HAP-1 (cell line): ENCODE data around the gene FRG1.
"Not testable (repeated sequence)": the region's sequence is repeated elsewhere in the genome, so short reads cannot be mapped to it uniquely, and the experiment has no call there.

Source experiments
- DNase-seq, 2 experiments: peaks; one replicate each; pipeline ENCODE4 v3.0.0-alpha.2; 2016 to 2020; ENCODE audit warnings: low spot score in 2 of 2
- H3K27me3 ChIP-seq: fragments of 250-450 bp; sonication (Bioruptor Pico); 2 replicates; pipeline ENCODE4 v1.5.1; 2020; ENCODE audit warnings: low read depth, mild to moderate bottlenecking, moderate library complexity
- H3K36me3 ChIP-seq: fragments of 250-450 bp; sonication (Bioruptor Pico); replicated peaks from 2 replicates; pipeline ENCODE4 v1.5.1; 2020; ENCODE audit warnings: mild to moderate bottlenecking
- H3K4me1 ChIP-seq: fragments of 250-450 bp; sonication (Bioruptor Pico); 2 replicates; pipeline ENCODE4 v1.5.1; 2020; ENCODE audit warnings: mild to moderate bottlenecking
- H3K4me3 ChIP-seq: fragments of 250-450 bp; sonication (Bioruptor Pico); 2 replicates; pipeline ENCODE4 v1.5.1; 2020; ENCODE audit warnings: mild to moderate bottlenecking, moderate library complexity
- H3K9me3 ChIP-seq: fragments of 250-450 bp; sonication (Bioruptor Pico); 2 replicates; pipeline ENCODE4 v1.5.1; 2020; ENCODE audit warnings: mild to moderate bottlenecking, moderate library complexity
- in situ Hi-C: fragments of 300-500 bp; cut with MboI; formaldehyde crosslinking; loops from 3 replicates; pipeline ENCODE4 v1.14.3; 2020; ENCODE audit warnings: low sequenced_read_pairs, inconsistent platforms, mixed read lengths

FRG1 gene

DNA sequence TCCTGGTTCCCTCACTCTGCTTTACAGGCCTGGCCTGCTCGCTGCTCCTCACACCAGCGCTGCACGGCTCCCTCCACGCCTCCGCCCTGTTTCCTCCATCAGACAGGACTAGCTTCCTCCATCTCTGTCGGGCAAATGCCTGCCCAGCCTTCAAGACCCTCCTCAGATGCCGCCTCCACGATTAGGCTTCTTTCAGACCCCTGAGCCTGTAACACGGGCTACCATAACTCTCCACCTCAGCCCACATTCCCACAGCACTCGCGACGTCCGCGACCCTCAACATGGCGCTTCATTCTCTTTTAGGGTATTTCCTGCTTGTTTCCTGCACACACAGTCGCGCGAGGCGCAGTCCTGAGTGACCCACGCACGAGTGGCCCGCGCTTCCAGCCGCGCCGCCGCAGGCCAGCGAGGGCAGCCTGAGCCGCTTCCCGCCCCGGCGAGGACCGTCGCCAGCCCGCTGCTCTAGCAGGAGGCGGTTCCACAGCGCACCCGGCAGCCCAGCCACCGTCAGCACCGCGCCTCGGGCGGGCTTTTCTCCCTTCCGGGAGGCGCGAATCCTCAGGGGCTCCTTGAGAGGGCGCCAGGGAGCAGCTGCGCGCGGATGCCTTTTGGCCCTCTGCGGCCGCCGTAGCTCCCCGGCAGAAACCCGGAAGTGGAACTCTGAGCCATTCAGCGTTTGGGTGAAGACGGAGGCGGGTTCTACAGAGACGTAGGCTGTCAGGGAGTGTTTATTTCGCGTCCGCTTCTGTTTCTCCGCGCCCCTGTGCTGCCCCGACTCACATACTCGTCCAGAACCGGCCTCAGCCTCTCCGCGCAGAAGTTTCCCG, at the start of gene FRG1:
Gene FRG1 (plus strand): TSS at position 695 of the 827 bp plus-strand sequence. CDS start 138 bp downstream, outside the sequence.
- H3K4me3 ChIP-seq: peak within 1 kb of the TSS; percentile 76
- H3K27me3 ChIP-seq: no peaks in the 10 kb centered on the region
- H3K4me1 ChIP-seq: peaks cover 2% of the 10 kb centered on the region; the same call in 1 of the 2 replicates
- in situ Hi-C loops: no loop called here
- H3K36me3 ChIP-seq: no peaks in the 10 kb centered on the region
- no peaks in the 10 kb centered on the region for H3K9me3 ChIP-seq
- peak; percentile 84 to 93 for DNase-seq

DNA sequence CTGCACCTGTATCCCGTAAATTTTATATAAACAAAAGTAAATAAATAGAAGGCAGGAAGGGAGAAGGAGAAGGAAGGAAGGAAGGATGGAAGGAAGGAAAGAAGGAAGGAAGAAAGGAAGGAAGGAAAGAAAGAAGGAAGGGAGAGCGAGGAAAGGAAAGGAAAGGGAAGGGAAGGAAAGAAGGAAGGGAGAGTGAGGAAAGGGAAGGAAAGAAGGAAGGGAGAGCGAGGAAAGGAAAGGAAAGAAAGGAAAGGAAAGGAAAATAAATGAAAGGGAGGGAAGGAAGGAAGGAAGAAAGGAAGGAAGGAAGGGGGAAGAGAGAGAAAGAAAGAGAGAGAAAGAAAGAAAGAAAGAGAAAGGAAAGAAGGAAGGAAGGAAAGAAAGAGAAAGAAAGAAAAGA, 43.0 kb upstream of the FRG1 start:
- DNase-seq: no peak
- H3K4me1 ChIP-seq: no peaks in the 10 kb centered on the region
- H3K36me3 ChIP-seq: no peaks in the 10 kb centered on the region
- H3K27me3 ChIP-seq: no peaks in the 10 kb centered on the region
- H3K9me3 ChIP-seq: no peaks in the 10 kb centered on the region
- no peak overlapping the region for H3K4me3 ChIP-seq
- in situ Hi-C loops: no loop called here

DNA sequence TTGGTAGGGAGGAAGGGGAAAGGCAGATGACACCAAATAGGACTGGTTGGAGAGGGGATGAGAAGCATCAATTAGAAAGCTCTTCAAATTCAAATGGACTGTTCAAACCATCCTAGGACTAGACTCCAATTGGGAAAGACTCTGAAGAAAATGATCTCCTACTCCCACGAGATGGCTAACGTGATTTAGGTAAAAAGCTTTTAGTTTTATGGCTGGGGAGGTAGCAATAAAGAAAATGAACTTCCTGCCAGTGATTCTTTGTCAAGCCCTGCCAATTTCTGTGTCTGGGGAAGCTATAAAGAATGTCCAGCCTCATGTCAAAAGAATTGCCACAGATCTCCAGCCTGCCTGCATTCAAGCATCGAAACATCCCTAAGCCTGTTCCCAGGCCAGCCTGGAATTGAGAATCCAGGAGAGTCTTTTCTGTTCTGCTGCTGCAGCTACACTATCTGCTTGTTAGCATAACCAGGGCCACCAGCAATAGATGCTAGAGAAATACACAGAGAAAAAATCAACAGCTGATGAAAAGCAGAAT, 41.1 kb upstream of the FRG1 start:
- DNase-seq, H3K9me3 ChIP-seq, H3K36me3 ChIP-seq, H3K4me1 ChIP-seq, H3K27me3 ChIP-seq, H3K4me3 ChIP-seq, in situ Hi-C loops: not testable (repeated sequence)

DNA sequence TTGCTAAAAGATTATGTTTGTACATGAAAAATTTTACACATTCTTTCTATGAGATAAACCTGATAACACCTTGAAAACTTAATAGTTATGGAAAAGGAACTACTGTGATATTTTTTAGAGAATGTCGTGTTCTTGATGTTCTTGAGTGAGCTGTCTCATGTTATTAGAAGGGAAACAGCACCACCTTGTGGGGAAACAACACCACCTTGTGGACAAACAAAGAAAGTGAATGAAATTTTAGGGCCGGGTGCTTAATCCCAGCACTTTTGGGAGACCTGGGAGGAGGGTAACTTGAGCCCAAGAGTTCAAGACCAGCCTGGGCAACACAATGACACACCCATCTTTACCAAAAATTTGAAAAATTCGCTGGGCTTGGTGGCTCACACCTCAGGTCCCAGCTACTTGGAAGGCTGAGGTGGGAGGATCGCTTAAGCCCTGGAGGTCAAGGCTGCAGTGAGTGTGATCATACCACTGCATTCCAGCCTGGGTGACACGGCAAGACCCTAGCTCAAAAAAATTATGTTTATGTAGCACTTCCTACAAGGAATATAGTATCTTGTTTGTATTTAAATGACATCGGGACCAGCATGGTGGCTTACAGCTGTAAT, 36.1 kb upstream of the FRG1 start:
- H3K27me3 ChIP-seq, H3K4me3 ChIP-seq, H3K4me1 ChIP-seq, H3K36me3 ChIP-seq, in situ Hi-C loops, H3K9me3 ChIP-seq: not testable (repeated sequence)
- peak; percentile 43 to 71 for DNase-seq

DNA sequence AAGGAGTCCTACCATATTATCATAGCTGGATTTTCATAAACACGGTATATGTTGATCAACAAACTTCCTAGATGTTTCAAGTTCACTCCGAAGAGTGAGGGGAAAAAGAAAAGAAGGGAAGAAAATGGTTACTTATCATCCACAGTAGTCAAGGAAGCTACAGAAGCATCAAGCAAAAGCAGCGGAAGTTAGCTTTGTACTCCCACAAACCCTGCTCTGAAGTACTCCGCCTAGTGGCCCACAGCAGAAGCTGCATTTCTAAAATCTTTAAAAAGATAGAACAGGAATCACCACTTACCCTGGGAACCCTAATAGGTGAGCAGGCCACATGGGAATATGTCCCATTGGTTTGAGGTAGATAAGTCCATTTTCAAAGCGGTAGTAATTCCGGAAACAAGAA, 28.5 kb upstream of the FRG1 start:
- in situ Hi-C loops: no loop called here
- Histone ChIP-seq H3K27me3 (no peaks in the 10 kb centered on the region), H3K9me3 (no peaks in the 10 kb centered on the region), H3K36me3 (no peaks in the 10 kb centered on the region), H3K4me1 (no peaks in the 10 kb centered on the region), H3K4me3 (no peak overlapping the region)
- no peak for DNase-seq

DNA sequence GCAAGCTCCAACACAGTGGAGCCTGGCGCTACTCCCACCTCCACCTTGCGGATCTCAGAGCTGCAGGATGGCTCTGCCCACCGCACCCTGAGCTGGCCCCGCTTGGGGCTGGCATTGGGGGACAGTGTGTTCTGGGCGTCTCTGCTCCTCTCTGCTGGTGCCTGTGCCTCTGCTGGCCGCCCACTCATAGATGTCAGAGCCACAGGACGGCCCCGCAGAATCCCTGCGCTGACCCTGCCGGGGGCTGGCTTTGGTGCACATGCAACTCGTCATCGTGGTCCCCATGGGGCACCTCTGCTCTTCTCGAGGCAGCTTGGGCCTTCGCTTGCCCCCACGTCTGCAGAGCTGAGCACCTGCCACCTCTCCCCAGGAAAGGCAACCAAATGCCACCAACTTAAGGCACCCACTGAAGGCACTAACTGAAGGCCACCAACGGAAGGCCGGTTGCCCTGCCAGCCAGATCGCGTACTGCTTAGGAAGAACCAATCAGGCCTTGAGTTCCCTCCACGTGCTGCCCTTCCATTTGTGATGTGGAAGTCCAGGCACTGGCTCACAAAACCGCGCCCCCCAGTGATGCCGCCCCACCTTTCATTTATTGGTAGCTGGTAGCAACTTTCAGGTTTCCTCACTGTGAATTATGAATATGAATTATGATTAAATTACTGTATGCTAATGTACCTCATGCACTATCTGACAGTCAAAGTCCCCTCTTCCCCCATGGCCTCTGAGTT, 23.3 kb upstream of the FRG1 start:
- Histone ChIP-seq H3K4me1 (no peaks in the 10 kb centered on the region), H3K4me3 (no peak overlapping the region), H3K9me3 (no peaks in the 10 kb centered on the region), H3K27me3 (no peaks in the 10 kb centered on the region), H3K36me3 (no peaks in the 10 kb centered on the region)
- in situ Hi-C loops: no loop called here
- no peak for DNase-seq

DNA sequence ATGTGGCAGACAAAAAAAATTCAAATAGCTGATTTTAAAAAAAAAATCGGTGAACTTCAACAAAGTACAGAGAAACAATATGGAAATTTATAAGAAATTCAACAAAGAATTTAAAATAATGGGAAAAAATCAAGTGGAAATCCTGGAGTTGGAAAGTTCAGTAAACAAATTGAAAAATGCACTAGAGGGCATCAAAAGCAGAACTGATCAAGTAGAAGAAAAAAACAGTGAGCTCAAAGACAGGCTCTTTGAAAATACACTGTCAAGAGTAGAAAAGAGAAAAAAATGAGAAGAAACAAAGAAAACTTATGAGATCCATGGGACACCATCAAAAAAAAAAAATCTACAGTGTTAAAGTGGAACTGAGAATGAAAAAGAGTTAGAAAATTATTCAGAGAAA, 19.6 kb upstream of the FRG1 start:
- DNase-seq: no peak
- no peaks in the 10 kb centered on the region for H3K4me1 ChIP-seq
- H3K27me3 ChIP-seq: no peaks in the 10 kb centered on the region
- H3K4me3 ChIP-seq: no peak overlapping the region
- H3K9me3 ChIP-seq: no peaks in the 10 kb centered on the region
- H3K36me3 ChIP-seq: no peaks in the 10 kb centered on the region
- in situ Hi-C loops: no loop called here

DNA sequence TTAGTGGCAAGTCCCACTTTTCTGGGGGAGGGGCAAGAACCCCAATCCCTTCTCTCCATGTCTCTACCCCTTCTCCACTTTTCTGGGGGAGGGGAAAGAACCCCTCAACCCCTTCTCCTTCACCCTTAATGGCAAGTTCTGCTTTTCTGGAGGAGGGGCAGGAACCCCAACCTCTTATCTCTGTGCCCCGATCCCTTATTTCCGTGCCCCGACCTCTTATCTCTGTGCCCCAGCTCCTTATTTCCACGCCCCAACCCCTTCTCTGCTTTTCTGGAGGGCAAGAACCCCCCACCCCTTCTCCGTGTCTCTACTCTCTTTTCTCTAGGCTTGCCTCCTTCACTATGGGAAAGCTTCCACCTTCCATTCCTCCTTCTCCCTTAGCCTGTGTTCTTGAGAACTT, 13.9 kb upstream of the FRG1 start:
- H3K9me3 ChIP-seq, H3K4me3 ChIP-seq, H3K36me3 ChIP-seq, H3K4me1 ChIP-seq, DNase-seq, H3K27me3 ChIP-seq, in situ Hi-C loops: not testable (repeated sequence)

DNA sequence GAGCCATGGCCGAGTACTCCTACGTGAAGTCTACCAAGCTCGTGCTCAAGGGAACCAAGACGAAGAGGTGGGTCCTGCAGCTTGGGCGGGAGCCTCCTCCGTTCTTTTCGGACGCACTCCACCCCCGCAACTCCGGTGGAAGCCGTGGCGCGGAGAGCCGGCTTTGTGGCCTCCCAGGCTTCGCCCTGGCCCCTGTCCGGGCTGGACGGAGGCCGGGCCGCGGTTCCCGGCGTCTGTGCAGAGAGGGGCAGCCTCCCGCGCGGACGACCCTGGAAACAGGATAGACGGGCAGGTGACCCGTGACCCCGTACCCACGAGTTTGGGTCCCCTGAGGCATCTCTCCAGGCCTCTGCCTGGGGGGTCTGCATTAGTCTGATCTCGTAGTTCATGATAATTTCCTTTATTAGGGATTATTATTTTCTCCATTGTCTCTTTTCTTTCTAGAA, 356 bp downstream of the FRG1 start:
- Histone ChIP-seq H3K4me3 (peak overlapping the region; percentile 76), H3K4me1 (peaks cover 2% of the 10 kb centered on the region; the same call in 1 of the 2 replicates), H3K27me3 (no peaks in the 10 kb centered on the region), H3K9me3 (no peaks in the 10 kb centered on the region), H3K36me3 (no peaks in the 10 kb centered on the region)
- in situ Hi-C loops: no loop called here
- DNase-seq: no peak

DNA sequence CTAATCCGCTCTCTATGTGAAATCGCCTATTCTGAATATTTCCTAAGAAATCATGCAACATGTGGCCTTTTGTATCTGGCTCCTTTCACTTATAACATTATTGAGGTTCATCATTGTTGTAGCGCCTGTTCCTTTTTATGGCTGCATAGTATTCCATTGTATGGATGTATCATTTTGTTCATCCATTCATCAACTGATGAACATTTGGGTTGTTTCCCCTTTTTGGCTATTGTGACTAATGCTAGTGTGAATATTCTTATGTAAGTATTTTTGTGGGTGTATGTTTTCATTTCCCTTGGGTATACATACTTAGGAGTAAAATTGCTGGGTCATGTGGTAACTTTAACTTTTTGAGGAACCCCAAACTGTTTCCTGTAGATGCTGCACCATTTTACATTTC, 1.7 kb downstream of the FRG1 start:
- H3K4me3 ChIP-seq, DNase-seq, H3K9me3 ChIP-seq, H3K27me3 ChIP-seq, H3K36me3 ChIP-seq, in situ Hi-C loops, H3K4me1 ChIP-seq: not testable (repeated sequence)

DNA sequence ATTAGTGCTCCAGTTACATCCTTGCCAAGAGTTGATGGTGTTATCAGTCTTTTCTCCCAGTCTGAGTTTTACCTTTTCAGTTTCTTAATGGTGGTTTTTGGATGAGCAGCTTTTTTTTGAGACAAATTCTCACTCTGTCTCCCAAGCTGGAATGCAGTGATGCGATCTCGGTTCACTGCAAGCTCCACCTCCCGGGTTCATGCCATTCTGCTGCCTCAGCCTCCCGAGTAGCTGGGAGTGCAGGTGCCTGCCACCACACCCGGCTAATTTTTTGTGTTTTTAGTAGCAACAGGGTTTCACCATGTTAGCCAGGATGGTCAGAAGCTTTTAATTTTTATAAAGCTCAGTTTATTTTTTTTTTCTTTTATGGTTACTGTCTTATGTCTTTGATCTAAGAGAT, 3.4 kb downstream of the FRG1 start:
- H3K9me3 ChIP-seq, in situ Hi-C loops, H3K27me3 ChIP-seq, H3K4me3 ChIP-seq, DNase-seq, H3K36me3 ChIP-seq, H3K4me1 ChIP-seq: not testable (repeated sequence)

DNA sequence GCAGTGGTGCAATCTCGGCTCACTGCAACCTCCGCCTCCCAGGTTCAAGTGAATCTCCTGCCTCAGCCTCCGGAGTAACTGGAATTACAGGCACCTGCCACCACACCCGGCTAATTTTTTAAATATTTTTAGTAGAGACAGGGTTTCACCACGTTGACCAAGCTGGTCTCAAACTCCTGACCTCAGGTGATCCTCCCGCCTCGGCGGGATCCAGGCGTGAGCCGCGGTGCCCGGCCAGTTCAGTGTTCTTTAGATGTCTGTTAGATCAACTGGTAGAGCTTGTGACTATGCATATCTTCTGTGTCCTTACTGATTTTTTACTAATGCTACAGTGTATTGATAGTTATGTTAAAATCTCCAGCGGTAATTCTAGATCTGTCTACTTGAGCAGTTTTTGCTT, 6.2 kb downstream of the FRG1 start:
- H3K36me3 ChIP-seq, H3K9me3 ChIP-seq, H3K4me3 ChIP-seq, DNase-seq, H3K27me3 ChIP-seq, H3K4me1 ChIP-seq, in situ Hi-C loops: not testable (repeated sequence)

DNA sequence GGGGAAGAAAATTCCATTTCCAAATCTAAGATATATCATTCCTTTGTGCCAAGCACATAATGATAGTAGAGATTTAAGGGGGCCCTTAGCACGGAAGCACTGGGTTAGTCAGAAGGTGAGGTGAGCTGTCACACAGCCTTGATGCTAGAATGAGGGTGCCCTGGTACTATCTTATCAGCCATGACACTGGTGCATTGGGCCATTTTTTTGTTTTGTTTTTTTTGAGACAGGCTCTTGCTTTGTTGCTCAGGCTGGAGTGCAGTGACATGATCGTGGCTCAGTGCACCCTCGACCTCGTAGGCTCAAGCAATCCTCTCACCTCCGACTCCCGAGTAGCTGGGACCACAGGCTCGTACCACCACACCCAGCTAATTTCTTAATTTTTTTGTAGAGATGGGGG, 7.8 kb downstream of the FRG1 start:
- H3K36me3 ChIP-seq, H3K4me1 ChIP-seq, H3K27me3 ChIP-seq, in situ Hi-C loops, H3K9me3 ChIP-seq, H3K4me3 ChIP-seq, DNase-seq: not testable (repeated sequence)

DNA sequence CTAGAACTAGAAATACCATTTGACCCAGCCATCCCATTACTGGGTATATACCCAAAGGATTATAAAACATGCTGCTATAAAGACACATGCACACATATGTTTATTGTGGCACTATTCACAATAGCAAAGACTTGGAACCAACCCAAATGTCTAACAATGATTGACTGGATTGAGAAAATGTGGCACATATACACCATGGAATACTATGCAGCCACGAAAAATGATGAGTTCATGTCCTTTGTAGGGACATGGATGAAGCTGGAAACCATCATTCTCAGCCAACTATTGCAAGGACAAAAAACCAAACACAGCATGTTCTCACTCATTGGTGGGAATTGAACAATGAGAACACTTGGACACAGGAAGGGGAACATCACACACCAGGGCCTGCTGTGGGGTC, 28.6 kb downstream of the FRG1 start:
- H3K9me3 ChIP-seq, H3K4me1 ChIP-seq, H3K27me3 ChIP-seq, DNase-seq, H3K36me3 ChIP-seq, in situ Hi-C loops, H3K4me3 ChIP-seq: not testable (repeated sequence)
